GM19240 (cell line): ENCODE data around the gene DPP9.

ENCODE experiments used
- DNase-seq: peaks from one replicate; pipeline ENCODE4 v3.0.0; 2011; ENCODE audit warnings: low spot score; ENCODE audit not compliant: insufficient read length

DPP9 gene

DNA sequence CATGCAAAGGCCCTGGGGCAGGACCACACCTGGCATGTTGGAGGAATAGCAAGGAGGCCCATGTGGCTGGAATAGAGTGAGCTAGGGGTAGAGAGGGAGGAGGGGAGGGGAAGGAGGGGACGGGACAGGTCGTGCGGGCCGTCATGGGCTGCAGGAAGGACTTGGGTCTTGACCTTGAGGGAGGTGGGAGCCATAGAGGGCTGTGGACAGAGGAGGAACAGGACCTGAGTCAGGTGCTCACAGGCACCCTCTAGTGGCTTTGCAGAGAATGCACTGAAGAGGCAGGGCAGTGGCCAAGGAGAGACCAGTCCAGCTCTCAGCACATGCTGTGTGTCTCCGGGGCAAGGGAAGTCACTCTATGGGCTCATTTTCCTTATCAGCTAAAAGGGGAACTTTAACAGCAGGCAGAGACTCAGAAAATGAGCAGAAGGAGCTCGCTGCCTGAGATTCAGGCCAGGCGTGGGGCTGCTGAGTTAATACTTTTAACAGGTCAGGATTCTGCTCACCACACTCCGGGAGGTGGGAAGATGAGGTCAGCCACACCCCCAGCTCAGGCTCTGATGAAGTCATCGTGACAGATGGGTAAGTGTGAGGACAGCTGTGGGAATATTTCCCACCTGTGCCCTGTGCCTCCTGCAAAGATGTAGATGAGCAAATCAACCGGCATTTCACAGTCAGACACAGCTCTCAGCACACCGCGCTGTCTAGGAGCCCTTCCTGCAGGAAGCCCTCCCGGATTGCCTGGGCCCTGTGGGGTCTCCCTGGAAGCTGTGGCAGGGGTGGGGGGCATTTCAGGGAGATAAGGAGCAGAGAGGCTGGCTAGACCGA is 90.3 kb downstream of the DPP9 start:
- DNase-seq: peak; percentile 30
